Stimulated activated CD4-positive, alpha-beta T cell treated with anti-CD3 and anti-CD28 coated beads, Interleukin-4, amount 100 ng/mL, for 1 hour (primary cell): ENCODE measurements around the gene ZHX3.
A peak's percentile ranks its signal among the peaks of the same experiment; 100 is the strongest.
"Not testable (repeated sequence)": the region's sequence is repeated elsewhere in the genome, so short reads cannot be mapped to it uniquely, and the experiment has no call there.

Source experiments
- DNase-seq: peaks from one replicate; pipeline ENCODE4 v3.0.0-alpha.2; 2020

ZHX3 gene

GRCh38 chr20:41145317-41145716 is 172.2 kb downstream of the ZHX3 start:
- DNase-seq: no peak

GRCh38 chr20:41143354-41143753 is 174.2 kb downstream of the ZHX3 start:
- no peak for DNase-seq

GRCh38 chr20:41142919-41143318 is 174.6 kb downstream of the ZHX3 start:
- no peak for DNase-seq

GRCh38 chr20:41142245-41142644 is 175.3 kb downstream of the ZHX3 start:
- DNase-seq: no peak

- DNase-seq: no peak
These were observed 176.2 kb downstream of the ZHX3 start for GRCh38 chr20:41141153-41141815.

GRCh38 chr20:41140226-41141133 is 177.1 kb downstream of the ZHX3 start:
- DNase-seq: no peak

GRCh38 chr20:41139227-41140093 is 178.1 kb downstream of the ZHX3 start:
- no peak for DNase-seq

GRCh38 chr20:41138475-41139226 is 178.9 kb downstream of the ZHX3 start:
- DNase-seq: no peak

- DNase-seq: peak; percentile 60
These were observed 179.7 kb downstream of the ZHX3 start for GRCh38 chr20:41137614-41138474.

GRCh38 chr20:41136680-41137613 is 180.6 kb downstream of the ZHX3 start, which contains the start of gene PLCG1:
Gene PLCG1, plus strand, starts transcription at chr20:41137543. Its CDS starts 99 bp downstream, at chr20:41137642.
- peak; percentile 89 for DNase-seq

GRCh38 chr20:41135888-41136679 is 181.4 kb downstream of the ZHX3 start:
- no peak for DNase-seq

- peak; percentile 64 for DNase-seq
These were observed 182.2 kb downstream of the ZHX3 start for GRCh38 chr20:41135187-41135887.

- DNase-seq: no peak
These were observed 183.0 kb downstream of the ZHX3 start for GRCh38 chr20:41134362-41135186.

GRCh38 chr20:41133709-41134361 is 183.7 kb downstream of the ZHX3 start:
- peak; percentile 60 for DNase-seq

- not testable (repeated sequence) for DNase-seq
These were observed 185.1 kb downstream of the ZHX3 start for GRCh38 chr20:41132388-41132775.

- no peak for DNase-seq
These were observed 185.7 kb downstream of the ZHX3 start for GRCh38 chr20:41131594-41132387.
